CD4-positive, alpha-beta T cell treated with Interleukin-15 for 1 hour (primary cell): ENCODE measurements around the gene HNF1A.
"Not testable (repeated sequence)": the region's sequence is repeated elsewhere in the genome, so short reads cannot be mapped to it uniquely, and the experiment has no call there.

Experiments used
- DNase-seq: peaks from one replicate; pipeline ENCODE4 v3.0.0-alpha.2; 2020

Gene HNF1A

DNA sequence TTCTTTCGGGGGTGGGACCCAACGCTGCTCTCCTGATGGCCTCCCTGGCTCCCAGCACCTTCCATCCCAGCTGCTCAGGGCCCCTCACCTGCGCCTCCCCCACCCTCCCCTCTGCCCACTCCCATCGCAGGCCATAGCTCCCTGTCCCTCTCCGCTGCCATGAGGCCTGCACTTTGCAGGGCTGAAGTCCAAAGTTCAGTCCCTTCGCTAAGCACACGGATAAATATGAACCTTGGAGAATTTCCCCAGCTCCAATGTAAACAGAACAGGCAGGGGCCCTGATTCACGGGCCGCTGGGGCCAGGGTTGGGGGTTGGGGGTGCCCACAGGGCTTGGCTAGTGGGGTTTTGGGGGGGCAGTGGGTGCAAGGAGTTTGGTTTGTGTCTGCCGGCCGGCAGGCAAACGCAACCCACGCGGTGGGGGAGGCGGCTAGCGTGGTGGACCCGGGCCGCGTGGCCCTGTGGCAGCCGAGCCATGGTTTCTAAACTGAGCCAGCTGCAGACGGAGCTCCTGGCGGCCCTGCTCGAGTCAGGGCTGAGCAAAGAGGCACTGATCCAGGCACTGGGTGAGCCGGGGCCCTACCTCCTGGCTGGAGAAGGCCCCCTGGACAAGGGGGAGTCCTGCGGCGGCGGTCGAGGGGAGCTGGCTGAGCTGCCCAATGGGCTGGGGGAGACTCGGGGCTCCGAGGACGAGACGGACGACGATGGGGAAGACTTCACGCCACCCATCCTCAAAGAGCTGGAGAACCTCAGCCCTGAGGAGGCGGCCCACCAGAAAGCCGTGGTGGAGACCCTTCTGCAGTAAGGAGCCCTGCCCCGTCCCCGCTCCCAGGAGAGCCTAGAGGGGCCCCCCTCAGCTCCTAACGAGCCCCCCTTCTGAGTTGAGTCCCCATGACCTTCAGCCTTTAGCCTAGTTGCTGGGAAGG lies at the start of gene HNF1A:
TSS of gene HNF1A (plus strand) at position 248 of the 924 bp plus-strand sequence. CDS start at position 474, 226 bp downstream.
- no peak for DNase-seq

- no peak for DNase-seq
Observed at GRCh38 chr12:120928864-120929652, 49.3 kb upstream of the HNF1A start.

- no peak for DNase-seq
Observed at GRCh38 chr12:120930032-120930431, 48.3 kb upstream of the HNF1A start.

- DNase-seq, result no peak
Observed at GRCh38 chr12:120932058-120932457, 46.3 kb upstream of the HNF1A start.

DNA sequence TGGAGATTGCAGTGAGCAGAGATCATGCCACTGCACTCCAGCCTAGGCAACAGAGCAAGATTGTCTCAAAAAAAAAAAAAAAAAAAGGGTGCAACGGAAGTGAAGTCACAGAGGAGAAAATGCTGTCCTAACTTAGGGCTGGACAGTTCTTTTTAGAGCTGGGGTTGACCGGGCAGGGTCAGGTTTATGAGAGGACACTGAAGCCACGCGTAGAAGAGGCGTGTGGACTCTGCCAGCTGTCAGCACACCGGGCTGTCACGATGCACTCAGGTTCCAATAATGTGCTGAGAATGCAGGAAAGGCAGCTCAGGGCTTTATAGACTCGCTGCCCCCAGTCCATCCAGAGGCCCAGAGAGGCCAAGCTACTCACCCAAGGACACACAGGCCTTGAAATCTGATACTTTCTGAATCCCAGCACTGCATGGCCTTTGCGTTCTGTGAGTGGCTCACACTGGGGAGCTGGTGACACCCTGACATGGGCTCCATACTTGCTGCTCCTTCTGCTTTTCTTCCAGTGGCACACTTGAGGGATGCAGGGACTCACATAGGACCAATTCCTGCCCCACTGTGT lies 45.3 kb upstream of the HNF1A start:
- no peak for DNase-seq

DNA sequence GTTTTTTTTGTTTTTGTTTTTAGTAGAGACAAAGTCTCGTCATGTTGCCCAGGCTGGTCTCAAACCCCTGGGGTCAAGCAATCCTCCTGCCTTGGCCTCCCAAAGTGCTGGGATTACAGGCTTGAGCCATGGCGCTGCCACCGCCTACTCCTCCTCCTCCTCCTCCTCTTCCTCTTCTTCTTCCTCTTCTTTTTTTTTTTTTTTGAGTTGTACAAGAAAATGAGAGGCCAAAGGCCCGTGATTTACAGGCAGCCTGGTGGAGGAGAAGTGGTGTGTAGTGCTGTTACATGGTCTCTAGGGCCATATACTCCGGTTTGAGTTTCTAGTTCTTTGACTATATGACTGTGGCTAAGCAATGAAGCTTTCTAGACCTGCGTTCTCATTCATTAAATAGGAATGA lies 44.6 kb upstream of the HNF1A start:
- no peak for DNase-seq

GRCh38 chr12:120936197-120936596 lies 42.1 kb upstream of the HNF1A start:
- no peak for DNase-seq

- no peak for DNase-seq
Observed at GRCh38 chr12:120938496-120938895, 39.8 kb upstream of the HNF1A start.

DNA sequence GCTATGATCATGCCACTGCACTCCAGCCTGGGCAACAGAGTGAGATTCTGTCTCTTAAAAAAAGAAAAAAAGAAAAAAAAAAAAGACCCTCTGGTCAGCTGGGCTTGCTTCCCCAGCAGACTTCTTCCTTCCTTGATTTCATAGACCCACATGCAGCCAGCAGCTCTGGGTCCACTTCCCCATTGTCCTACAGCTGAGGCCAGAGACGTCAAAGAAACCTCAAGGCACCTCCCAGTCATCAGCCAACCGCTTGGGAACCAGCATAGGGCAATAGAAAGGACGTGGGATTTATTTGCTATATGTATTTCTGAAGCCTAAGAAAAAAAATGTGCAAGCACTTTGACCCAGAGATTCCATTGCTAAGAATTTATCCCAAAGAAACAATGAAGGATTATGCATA lies 38.8 kb upstream of the HNF1A start:
- peak; percentile 50 for DNase-seq

DNA sequence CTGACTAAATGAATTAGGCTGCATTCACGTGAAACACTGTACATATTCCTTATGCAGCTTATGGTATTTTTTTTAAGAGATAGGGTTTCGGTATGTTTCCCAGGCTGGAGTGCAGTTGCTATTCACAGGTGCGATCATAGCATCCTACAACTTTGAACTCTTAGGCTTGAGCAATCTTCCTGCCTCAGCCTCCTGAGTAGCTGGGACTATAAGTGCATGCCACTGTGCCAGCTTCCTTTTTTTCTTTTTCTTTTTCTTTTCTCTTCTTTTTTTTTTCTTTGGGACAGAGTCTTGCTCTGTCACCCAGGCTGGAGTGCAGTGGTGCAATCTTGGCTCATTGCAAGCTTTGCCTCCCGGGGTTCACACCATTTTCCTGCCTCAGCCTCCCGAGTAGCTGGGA lies 38.3 kb upstream of the HNF1A start:
- no peak for DNase-seq

GRCh38 chr12:120940799-120941198 lies 37.5 kb upstream of the HNF1A start:
- DNase-seq, result no peak

DNA sequence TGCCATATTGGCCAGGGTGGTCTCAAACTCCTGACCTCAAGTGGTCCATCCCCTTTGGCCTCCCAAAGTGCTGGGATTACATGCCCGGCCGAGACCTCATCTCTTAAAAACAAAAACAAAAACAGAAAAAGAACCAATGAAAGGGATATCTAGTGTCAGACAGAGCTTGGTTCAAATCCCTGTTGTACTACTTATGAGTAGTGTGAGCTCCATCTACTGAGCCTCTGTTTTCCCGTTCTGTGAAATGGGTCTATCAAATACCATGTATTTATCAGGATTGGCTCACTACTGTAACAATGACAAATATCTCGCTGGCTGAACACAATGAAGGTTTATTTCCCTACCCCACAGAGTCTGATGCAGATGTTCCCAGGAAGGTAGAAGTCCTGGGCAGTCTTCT lies 36.9 kb upstream of the HNF1A start:
- DNase-seq, result no peak

DNA sequence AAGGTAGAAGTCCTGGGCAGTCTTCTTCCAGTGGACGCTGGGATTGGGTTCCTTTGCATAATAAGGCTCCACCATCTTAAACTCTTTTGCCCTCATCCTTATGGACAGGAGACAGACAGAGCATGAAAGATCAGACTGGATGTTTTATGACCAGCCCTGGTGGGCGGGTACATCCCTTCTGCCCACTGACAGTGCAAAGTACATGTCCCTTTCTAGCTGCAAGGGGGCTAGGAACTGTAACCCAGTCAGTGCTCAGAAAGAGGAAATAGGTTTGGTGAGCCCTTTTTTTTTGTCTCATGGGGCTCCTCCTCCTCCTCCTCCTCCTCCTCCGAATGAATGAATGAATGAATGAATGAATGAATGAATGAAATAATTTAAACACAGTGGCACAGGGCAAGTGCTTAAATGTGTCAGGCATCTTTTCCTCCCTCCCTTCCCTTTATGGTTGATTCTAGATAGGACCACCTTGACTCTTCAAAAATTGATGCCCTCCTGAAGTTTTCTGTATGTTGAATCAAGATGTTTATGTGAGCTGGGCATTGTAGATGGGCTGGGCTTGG lies 36.4 kb upstream of the HNF1A start:
- no peak for DNase-seq

GRCh38 chr12:120943482-120943881 lies 34.9 kb upstream of the HNF1A start:
- DNase-seq, result no peak

DNA sequence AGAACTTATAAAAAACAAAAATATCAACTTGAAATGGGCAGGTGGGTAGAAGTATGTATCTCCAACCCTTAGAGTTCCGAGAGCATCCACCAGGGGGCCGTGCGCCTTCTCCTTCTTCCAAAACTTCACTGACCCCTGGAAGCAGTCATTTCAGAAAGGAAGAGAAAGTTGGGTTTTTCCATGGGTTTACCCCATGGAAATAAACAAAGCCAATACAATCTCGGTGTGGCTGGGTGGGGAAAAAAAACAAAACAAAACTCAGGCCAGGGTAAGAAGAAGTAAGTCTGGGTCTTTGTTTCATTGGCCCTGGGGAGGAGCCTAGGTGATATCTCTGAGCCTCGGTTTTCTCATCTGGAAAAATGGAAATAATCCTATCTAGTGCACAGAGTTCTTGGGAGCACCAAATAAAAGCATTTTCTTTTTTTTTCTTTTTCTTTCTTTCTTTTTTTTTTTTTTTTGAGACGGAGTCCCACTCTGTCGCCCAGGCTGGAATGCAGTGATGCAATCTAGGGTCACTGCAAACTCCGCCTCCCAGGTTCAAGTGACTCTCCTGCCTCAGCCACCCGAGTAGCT lies 33.6 kb upstream of the HNF1A start:
- DNase-seq, result peak; percentile 40

GRCh38 chr12:120945516-120945915 lies 32.8 kb upstream of the HNF1A start:
- DNase-seq, result not testable (repeated sequence)

DNA sequence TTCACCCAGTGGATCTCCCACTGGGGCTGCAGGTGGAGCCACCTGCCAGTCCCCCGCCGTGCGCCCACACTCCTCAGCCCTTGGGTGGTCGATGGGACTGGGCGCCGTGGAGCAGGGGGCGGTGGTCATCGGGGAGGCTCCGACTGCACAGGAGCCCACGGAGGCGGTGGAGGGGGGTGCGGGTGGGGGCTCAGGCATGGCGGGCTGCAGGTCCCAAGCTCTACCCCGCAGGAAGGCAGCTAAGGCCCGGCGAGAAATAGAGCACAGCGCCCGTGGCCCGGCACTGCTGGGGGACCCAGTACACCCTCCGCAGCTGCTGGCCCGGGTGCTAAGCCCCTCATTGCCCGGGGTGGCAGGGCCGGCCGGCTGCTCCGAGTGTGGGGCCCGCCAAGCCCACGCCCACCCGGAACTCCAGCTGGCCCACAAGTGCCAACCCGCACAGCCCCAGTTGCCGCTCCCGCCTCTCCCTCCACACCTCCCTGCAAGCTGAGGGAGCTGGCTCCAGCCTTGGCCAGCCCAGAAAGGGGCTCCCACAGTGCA lies 28.0 kb upstream of the HNF1A start:
- DNase-seq, result not testable (repeated sequence)

DNA sequence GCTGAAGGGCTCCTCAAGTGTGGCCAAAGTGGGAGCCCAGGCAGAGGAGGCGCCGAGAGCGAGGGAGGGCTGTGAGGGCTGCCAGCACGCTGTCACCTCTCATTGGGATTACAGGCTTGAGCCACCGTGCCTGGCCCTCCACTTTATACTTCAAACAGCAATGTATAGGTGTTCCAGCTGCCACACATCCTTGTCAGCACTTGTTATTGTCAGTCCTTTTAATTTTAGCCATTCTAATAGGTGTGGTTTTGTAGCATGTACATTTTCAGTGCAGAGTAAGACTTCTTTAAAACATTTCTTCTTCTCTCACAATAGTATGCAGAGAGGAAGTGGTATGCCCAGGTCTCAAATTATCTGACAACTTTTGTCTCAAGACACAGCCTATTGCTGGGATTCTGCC lies 27.5 kb upstream of the HNF1A start:
- no peak for DNase-seq

- DNase-seq, result no peak
Observed at GRCh38 chr12:120955232-120955631, 23.1 kb upstream of the HNF1A start.

DNA sequence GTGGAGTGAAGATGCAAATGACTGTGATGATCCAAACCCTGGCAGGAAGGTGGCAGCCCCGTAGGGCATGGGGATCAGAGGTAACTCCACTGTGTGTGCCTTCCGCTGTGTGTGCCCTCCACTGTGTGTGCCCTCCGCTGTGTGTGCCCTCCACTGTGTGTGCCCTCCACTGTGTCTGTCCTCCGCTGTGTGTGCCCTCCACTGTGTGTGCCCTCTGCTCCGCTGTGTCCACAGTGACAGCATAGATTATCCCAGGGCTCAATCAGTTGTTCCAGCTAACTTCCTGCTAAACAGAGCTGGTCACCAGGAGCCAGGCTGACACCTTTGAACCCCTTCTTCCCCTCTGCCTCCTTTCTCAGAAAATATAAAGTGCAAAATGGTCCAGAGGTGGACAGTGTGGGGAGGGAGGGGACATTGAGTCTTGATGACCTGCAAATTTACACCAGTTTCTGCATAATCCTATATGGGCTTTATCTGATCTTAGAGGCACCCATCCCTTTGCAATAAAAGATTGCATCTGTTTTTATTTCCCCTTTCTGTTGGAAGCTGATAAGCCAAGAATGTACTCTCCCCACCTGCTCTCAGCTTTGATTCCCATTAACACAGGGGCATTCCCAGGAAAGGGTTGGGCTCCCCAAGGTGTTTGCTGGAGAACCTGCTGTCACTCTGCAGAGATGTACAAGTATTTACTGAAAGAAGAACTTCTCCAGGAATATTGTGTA lies 21.6 kb upstream of the HNF1A start:
- DNase-seq, result no peak

- no peak for DNase-seq
Observed at GRCh38 chr12:120959111-120959878, 19.0 kb upstream of the HNF1A start.
